ENCODE results near the gene CORO2B.

DNA sequence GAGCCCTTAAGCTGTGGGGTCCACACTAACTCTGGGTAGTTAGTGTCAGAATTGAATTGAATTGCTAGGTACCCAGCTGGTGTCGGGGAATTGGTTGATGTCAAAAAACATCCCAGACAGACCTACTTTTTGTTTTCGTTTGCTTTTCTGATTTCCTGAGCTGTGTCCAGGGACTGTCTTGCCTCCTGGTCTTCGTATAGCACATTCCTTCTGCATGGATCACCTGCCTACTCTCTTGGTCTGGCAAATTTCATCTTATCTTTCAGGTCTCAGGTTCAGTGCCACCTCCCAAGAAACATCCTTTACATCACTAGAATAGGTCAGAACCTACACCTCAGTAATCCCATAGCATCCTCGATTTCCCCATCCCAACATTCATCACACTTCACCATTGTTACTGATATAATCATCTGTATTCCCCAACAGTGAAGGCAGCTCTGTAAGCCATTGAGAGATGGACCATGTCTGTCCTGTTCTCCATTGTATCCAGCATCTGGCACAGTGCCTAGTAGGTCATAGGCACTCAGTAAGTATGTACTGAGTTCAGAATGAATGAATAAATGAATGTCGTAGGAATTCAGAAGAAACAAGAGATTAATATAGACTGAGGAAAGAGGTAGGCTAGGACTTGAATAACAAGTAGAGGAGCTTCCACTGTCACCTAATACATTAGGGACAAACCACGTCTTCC, 160.7 kb downstream of the CORO2B start:
- TF ChIP-seq CTCF (IDR thresholded peaks at IDR 0.05) (no peak), YY1 (IDR thresholded peaks at IDR 0.05; ENCODE audit: low read depth) (no peak), MAX (IDR thresholded peaks at IDR 0.05; ENCODE audit: low read depth) (no peak), MXI1 (IDR thresholded peaks at IDR 0.05; ENCODE audit: low read depth, low read length) (no peak), CHD2 (IDR thresholded peaks at IDR 0.05; ENCODE audit: low read length, partially characterized antibody) (no peak), RAD21 (IDR thresholded peaks at IDR 0.05; ENCODE audit: low read length) (no peak)
